ENCODE measurements around the gene FBXL19. TPM values are rescaled to one million over a fixed set of nuclear protein-coding genes. Genes with fewer than 3 reads are reported as not detected.

FBXL19 gene
- total RNA-seq, 1 donor from 2014 or later, result 7.9 TPM

DNA sequence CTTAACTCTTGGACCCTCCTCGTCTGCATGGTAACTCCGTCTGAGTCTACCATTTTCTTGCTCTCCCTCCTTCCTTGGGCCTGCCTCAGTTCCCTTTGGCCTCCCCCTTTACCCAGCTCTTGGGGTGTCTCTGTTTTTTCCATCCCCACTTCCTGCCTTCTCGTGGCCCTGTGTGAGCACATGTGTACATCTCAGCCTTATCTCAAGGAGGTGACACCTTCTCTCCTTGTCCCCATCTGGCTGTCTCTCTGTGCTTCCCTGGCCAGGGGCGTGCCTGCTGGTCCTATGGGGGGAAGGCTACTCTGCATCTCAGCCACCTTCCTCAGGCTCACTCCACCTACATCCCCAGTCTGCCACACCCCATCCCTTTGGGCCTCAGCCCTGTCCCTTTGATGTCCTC is 20.4 kb upstream of the FBXL19 start:
- Histone ChIP-seq H3K36me3 (ENCODE audit: control insufficient read depth, insufficient read depth, low read length) (peaks cover 3% of the 10 kb centered on the region), H3K27me3 (ENCODE audit: control insufficient read depth, insufficient read depth, low read length) (no peaks in the 10 kb centered on the region), H3K4me3 (ENCODE audit: low read depth, low read length) (no peak overlapping the region)
- TF ChIP-seq, protein P1, sequence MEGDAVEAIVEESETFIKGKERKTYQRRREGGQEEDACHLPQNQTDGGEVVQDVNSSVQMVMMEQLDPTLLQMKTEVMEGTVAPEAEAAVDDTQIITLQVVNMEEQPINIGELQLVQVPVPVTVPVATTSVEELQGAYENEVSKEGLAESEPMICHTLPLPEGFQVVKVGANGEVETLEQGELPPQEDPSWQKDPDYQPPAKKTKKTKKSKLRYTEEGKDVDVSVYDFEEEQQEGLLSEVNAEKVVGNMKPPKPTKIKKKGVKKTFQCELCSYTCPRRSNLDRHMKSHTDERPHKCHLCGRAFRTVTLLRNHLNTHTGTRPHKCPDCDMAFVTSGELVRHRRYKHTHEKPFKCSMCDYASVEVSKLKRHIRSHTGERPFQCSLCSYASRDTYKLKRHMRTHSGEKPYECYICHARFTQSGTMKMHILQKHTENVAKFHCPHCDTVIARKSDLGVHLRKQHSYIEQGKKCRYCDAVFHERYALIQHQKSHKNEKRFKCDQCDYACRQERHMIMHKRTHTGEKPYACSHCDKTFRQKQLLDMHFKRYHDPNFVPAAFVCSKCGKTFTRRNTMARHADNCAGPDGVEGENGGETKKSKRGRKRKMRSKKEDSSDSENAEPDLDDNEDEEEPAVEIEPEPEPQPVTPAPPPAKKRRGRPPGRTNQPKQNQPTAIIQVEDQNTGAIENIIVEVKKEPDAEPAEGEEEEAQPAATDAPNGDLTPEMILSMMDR (IDR thresholded peaks at IDR 0.05; ENCODE audit: insufficient read depth, low read length, severe bottlenecking), result no peak
- DNase-seq (ENCODE audit: low read depth), result no peak
- no peak for FAIRE-seq

DNA sequence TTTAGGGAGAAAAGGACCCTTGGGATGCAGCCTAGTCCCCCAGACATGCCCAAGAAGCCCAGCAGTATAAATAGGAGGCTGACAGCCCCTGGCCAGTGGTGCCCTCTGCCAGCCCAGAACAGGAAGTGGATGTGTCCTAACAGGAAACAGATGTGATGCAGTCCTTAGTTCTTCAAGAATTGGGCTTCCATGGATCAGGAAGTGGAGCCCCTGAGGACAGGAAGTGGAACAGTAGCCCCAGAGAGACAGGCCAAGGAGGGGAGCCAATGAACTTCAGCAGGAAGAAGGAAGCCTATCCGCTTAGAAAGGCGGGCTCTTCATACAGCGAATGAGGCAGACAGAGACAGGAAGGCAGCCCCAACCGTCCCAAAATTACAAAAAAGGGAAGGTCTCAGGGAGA is 19.8 kb upstream of the FBXL19 start:
- DNase-seq (ENCODE audit: low read depth), result no peak
- Histone ChIP-seq H3K4me3 (ENCODE audit: low read depth, low read length) (no peak overlapping the region), H3K27me3 (ENCODE audit: control insufficient read depth, insufficient read depth, low read length) (no peaks in the 10 kb centered on the region), H3K36me3 (ENCODE audit: control insufficient read depth, insufficient read depth, low read length) (peaks cover 3% of the 10 kb centered on the region)
- TF ChIP-seq, protein P1 (IDR thresholded peaks at IDR 0.05; ENCODE audit: insufficient read depth, low read length, severe bottlenecking), result no peak
- FAIRE-seq, result no peak

DNA sequence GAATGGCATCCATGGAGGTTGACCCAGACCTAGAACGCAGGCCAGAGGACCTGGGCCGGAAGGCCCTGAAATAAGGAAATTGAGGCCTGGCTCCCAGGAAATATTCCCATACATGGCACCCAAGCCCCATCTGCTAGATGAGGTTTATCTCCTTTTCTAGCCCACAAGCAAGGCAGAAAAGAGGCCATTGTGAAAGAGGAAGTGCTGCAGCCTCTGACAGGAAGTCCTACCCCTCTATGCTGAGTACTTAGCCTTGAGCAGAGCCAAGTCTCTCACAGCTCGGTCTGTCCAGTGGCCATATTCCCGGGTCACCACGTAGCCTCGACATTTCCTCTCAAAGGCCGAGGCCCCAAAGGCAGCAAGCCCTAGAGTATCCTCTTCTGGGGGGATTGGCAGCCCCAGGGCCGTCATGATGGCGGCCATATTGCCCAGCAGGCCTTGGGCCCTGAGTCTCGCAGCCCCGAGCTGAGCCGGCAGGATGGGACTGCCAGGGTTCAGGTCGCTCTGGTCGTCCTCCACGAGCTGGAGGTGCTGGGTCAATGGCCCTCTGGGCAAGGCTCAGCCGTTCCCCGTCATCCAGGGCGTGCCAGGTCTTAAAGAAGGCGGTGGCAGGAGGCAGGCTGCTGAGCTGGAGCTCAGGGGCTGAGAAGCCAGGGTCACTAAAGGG is 19.1 kb upstream of the FBXL19 start:
- TF ChIP-seq, protein P1 (IDR thresholded peaks at IDR 0.05; ENCODE audit: insufficient read depth, low read length, severe bottlenecking), result no peak
- FAIRE-seq, result no peak
- Histone ChIP-seq H3K4me3 (ENCODE audit: low read depth, low read length) (no peak overlapping the region), H3K36me3 (ENCODE audit: control insufficient read depth, insufficient read depth, low read length) (peaks cover 2% of the 10 kb centered on the region), H3K27me3 (ENCODE audit: control insufficient read depth, insufficient read depth, low read length) (no peaks in the 10 kb centered on the region)
- DNase-seq (ENCODE audit: low read depth), result no peak

DNA sequence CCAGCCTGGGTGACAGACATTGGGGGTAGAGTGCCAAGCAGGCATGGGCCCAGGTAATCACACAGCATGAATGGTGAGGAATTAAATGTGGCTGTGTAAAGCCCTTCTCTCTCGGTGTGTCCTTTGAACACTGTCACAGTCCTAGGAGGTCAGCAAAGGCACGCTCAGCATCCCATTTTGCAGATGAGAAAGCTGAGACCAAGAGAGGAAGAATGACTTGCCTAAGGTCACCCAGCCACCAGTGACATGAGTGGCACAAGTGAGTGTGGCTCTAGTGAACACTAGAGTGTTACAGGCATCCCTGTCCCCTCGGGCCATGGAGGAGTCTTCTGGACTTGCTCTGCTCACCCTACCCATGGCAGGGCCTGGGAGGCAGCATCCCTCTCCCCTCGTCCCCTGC is 16.3 kb upstream of the FBXL19 start:
- Histone ChIP-seq H3K27me3 (ENCODE audit: control insufficient read depth, insufficient read depth, low read length) (no peaks in the 10 kb centered on the region), H3K4me3 (ENCODE audit: low read depth, low read length) (no peak overlapping the region), H3K36me3 (ENCODE audit: control insufficient read depth, insufficient read depth, low read length) (no peaks in the 10 kb centered on the region)
- TF ChIP-seq, protein P1 (IDR thresholded peaks at IDR 0.05; ENCODE audit: insufficient read depth, low read length, severe bottlenecking), result no peak
- no peak for DNase-seq (ENCODE audit: low read depth)
- no peak for FAIRE-seq

DNA sequence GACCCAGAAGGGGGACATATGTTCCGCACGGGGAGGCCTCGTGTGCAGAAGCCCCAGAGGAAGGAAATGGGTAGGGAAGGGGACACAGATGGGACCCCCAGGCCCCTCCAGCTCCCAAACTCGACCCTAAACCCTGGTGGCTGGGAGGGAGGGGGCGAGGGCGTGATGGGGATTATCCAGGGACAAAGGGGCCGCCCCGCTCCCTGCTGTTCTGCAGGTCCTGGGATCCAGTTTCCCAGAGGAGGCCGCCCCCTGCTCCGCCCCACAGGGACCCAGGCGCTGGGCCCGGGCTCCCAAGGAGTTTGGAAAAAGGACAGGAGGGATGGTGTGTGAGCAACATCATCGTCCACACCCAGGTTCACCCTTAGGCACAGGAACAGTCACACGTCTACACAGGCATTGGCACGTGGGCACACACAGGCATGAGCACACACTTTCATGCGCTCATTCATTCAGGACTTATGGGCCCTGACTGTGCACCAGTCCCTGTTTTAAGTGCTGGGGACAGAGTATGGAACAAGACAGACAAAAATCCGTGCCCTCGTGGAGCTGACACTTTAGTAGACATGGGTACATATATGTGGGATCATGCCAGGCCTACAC is 12.8 kb upstream of the FBXL19 start:
- FAIRE-seq, result no peak

More for the DNA sequence above, 12.8 kb upstream of the FBXL19 start:
- peak; percentile 51 for DNase-seq (ENCODE audit: low read depth)
- Histone ChIP-seq H3K27me3 (ENCODE audit: control insufficient read depth, insufficient read depth, low read length) (no peaks in the 10 kb centered on the region), H3K36me3 (ENCODE audit: control insufficient read depth, insufficient read depth, low read length) (no peaks in the 10 kb centered on the region), H3K4me3 (ENCODE audit: low read depth, low read length) (no peak overlapping the region)
- TF ChIP-seq, protein P1 (IDR thresholded peaks at IDR 0.05; ENCODE audit: insufficient read depth, low read length, severe bottlenecking), result no peak

Measured in bronchial epithelial cell (primary cell).